Fibroblast of upper back skin (primary cell): ENCODE data around the gene CENPM.
A peak's percentile ranks its signal among the peaks of the same experiment; 100 is the strongest.

Source experiments
- DNase-seq: peaks from one replicate; pipeline ENCODE4 v3.0.0-alpha.2; 2013

The CENPM gene

GRCh38 chr22:41946629-41947423, at the start of gene CENPM:
TSS of gene CENPM (minus strand) at chr22:41947152. CDS start at chr22:41947076, 76 bp downstream.
- DNase-seq: peak; percentile 93

- DNase-seq: no peak
These were observed 48.3 kb upstream of the CENPM start for GRCh38 chr22:41995211-41995610.

GRCh38 chr22:41992496-41992895, 45.5 kb upstream of the CENPM start:
- no peak for DNase-seq

GRCh38 chr22:41991111-41991510, 44.2 kb upstream of the CENPM start:
- DNase-seq: no peak

GRCh38 chr22:41989246-41989645, 42.3 kb upstream of the CENPM start:
- no peak for DNase-seq

- no peak for DNase-seq
These were observed 40.3 kb upstream of the CENPM start for GRCh38 chr22:41987276-41987675.

- DNase-seq: no peak
These were observed 36.8 kb upstream of the CENPM start for GRCh38 chr22:41983513-41984405.

GRCh38 chr22:41982865-41983264, 35.9 kb upstream of the CENPM start:
- no peak for DNase-seq

- DNase-seq: no peak
These were observed 32.7 kb upstream of the CENPM start for GRCh38 chr22:41979423-41980250.

- no peak for DNase-seq
These were observed 31.8 kb upstream of the CENPM start for GRCh38 chr22:41978732-41979131.

GRCh38 chr22:41976961-41977566, 30.1 kb upstream of the CENPM start:
- DNase-seq: no peak

GRCh38 chr22:41976070-41976901, 29.3 kb upstream of the CENPM start:
- no peak for DNase-seq

- DNase-seq: no peak
These were observed 28.5 kb upstream of the CENPM start for GRCh38 chr22:41975299-41976069.

- no peak for DNase-seq
These were observed 27.8 kb upstream of the CENPM start for GRCh38 chr22:41974691-41975290.

- no peak for DNase-seq
These were observed 24.5 kb upstream of the CENPM start for GRCh38 chr22:41971431-41971830.

- DNase-seq: no peak
These were observed 23.6 kb upstream of the CENPM start for GRCh38 chr22:41970601-41971000.

GRCh38 chr22:41969110-41969646, 22.2 kb upstream of the CENPM start, which contains the start of gene SEPTIN3:
TSS of gene SEPTIN3 (plus strand) at chr22:41969443. CDS start at chr22:41971493, 2,050 bp downstream.
- no peak for DNase-seq

- no peak for DNase-seq
These were observed 21.6 kb upstream of the CENPM start for GRCh38 chr22:41968601-41969000.

- DNase-seq: peak; percentile 76
These were observed 19.8 kb upstream of the CENPM start for GRCh38 chr22:41966607-41967240.
